ENCODE data around the gene OS9.

Gene OS9

GRCh38 chr12:57765698-57766463, 71.9 kb downstream of the OS9 start:
- Mint-ChIP-seq H3K4me3 (peak overlapping the region; percentile 91), H3K27ac (peak overlapping the region; percentile 67), H3K36me3 (ENCODE audit: low read depth) (peaks cover 79% of the 10 kb centered on the region), H3K4me1 (ENCODE audit: low read depth) (peaks cover 51% of the 10 kb centered on the region), H3K9me3 (no peaks in the 10 kb centered on the region), H3K27me3 (peaks cover 13% of the 10 kb centered on the region)
- no peak for DNase-seq

GRCh38 chr12:57766464-57767304, 72.8 kb downstream of the OS9 start, which contains the start of gene CYP27B1:
TSS of gene CYP27B1 (minus strand) at chr12:57767078. CDS start at chr12:57767041, 37 bp downstream.
- DNase-seq: peak; percentile 48
- peaks cover 57% of the 10 kb centered on the region for H3K4me1 Mint-ChIP-seq (ENCODE audit: low read depth)
- H3K27ac Mint-ChIP-seq: peak within 1 kb of the TSS; percentile 67
- no peaks in the 10 kb centered on the region for H3K9me3 Mint-ChIP-seq
- H3K4me3 Mint-ChIP-seq: peak within 1 kb of the TSS; percentile 91
- H3K27me3 Mint-ChIP-seq: peaks cover 13% of the 10 kb centered on the region
- H3K36me3 Mint-ChIP-seq (ENCODE audit: low read depth): peaks cover 79% of the 10 kb centered on the region

- no peak for DNase-seq
- no peak overlapping the region for H3K27ac Mint-ChIP-seq
- no peaks in the 10 kb centered on the region for H3K9me3 Mint-ChIP-seq
- H3K27me3 Mint-ChIP-seq: peaks cover 13% of the 10 kb centered on the region
- peaks cover 58% of the 10 kb centered on the region for H3K4me1 Mint-ChIP-seq (ENCODE audit: low read depth)
- peak overlapping the region; percentile 91 for H3K4me3 Mint-ChIP-seq
- peaks cover 75% of the 10 kb centered on the region for H3K36me3 Mint-ChIP-seq (ENCODE audit: low read depth)
Measured at GRCh38 chr12:57767305-57767698, 73.4 kb downstream of the OS9 start.

GRCh38 chr12:57767876-57768275, 73.9 kb downstream of the OS9 start:
- no peaks in the 10 kb centered on the region for H3K9me3 Mint-ChIP-seq
- H3K4me3 Mint-ChIP-seq: no peak overlapping the region
- no peak overlapping the region for H3K27ac Mint-ChIP-seq
- peaks cover 57% of the 10 kb centered on the region for H3K4me1 Mint-ChIP-seq (ENCODE audit: low read depth)
- peaks cover 71% of the 10 kb centered on the region for H3K36me3 Mint-ChIP-seq (ENCODE audit: low read depth)
- no peak for DNase-seq
- peaks cover 13% of the 10 kb centered on the region for H3K27me3 Mint-ChIP-seq

GRCh38 chr12:57769594-57769993, 75.7 kb downstream of the OS9 start:
- H3K4me1 Mint-ChIP-seq (ENCODE audit: low read depth): peaks cover 47% of the 10 kb centered on the region
- no peaks in the 10 kb centered on the region for H3K9me3 Mint-ChIP-seq
- DNase-seq: no peak
- peaks cover 59% of the 10 kb centered on the region for H3K36me3 Mint-ChIP-seq (ENCODE audit: low read depth)
- H3K27ac Mint-ChIP-seq: no peak overlapping the region
- peaks cover 9% of the 10 kb centered on the region for H3K27me3 Mint-ChIP-seq
- no peak overlapping the region for H3K4me3 Mint-ChIP-seq

GRCh38 chr12:57770734-57771133, 76.8 kb downstream of the OS9 start:
- H3K9me3 Mint-ChIP-seq: no peaks in the 10 kb centered on the region
- peak overlapping the region; percentile 100 for H3K27ac Mint-ChIP-seq
- H3K36me3 Mint-ChIP-seq (ENCODE audit: low read depth): peaks cover 55% of the 10 kb centered on the region
- peaks cover 39% of the 10 kb centered on the region for H3K4me1 Mint-ChIP-seq (ENCODE audit: low read depth)
- no peak for DNase-seq
- H3K4me3 Mint-ChIP-seq: peak overlapping the region; percentile 98
- H3K27me3 Mint-ChIP-seq: peaks cover 9% of the 10 kb centered on the region

Data from activated T-cell treated with anti-CD3 and anti-CD28 coated beads, Interleukin-2, amount 50 U/mL, for 24 hours (primary cell).